Endodermal cell (in vitro differentiated cells): ENCODE results near the gene ASB1. TPM values are rescaled to one million over a fixed set of nuclear protein-coding genes. Genes with fewer than 3 reads are reported as not detected.

Experiments
- DNase-seq: peaks from one replicate; pipeline ENCODE4 v3.0.0-alpha.2; 2017
- H3K27ac ChIP-seq: 2 replicates; pipeline ENCODE4 v1.5.1; 2013; ENCODE audit warnings: mild to moderate bottlenecking, low read depth, low read length, moderate library complexity
- H3K27me3 ChIP-seq: 2 replicates; pipeline ENCODE4 v1.6.1; 2013; ENCODE audit warnings: mild to moderate bottlenecking, low read length, moderate library complexity; ENCODE audit not compliant: insufficient read depth, control insufficient read depth, poor library complexity, severe bottlenecking
- H3K36me3 ChIP-seq: 2 replicates; pipeline ENCODE4 v1.7.0; 2013; ENCODE audit warnings: mild to moderate bottlenecking, low read length, moderate library complexity; ENCODE audit not compliant: control insufficient read depth, insufficient read depth
- H3K4me1 ChIP-seq: one replicate; pipeline ENCODE4 v1.7.0; 2013; ENCODE audit warnings: low read length; ENCODE audit not compliant: control insufficient read depth, insufficient read depth
- H3K4me3 ChIP-seq: 2 replicates; pipeline ENCODE4 v1.5.1; 2013; ENCODE audit warnings: mild to moderate bottlenecking, low read length, moderate library complexity
- H3K9ac ChIP-seq: 2 replicates; pipeline ENCODE4 v1.6.1; 2013; ENCODE audit warnings: mild to moderate bottlenecking, low read length, moderate library complexity; ENCODE audit not compliant: poor library complexity, severe bottlenecking; ENCODE audit errors: extremely low read depth
- H3K9me3 ChIP-seq: 2 replicates; pipeline ENCODE4 v1.6.1; 2013; ENCODE audit warnings: mild to moderate bottlenecking, low read length, moderate library complexity; ENCODE audit not compliant: control insufficient read depth
- H3K27ac Mint-ChIP-seq: 2 replicates; pipeline ENCODE4 v1.8.0; 2020; ENCODE audit warnings: mixed read lengths
- H3K27me3 Mint-ChIP-seq: 2 replicates; pipeline ENCODE4 v1.8.0; 2021; ENCODE audit warnings: mild to moderate bottlenecking, mixed read lengths; ENCODE audit not compliant: insufficient read depth
- H3K36me3 Mint-ChIP-seq: 2 replicates; pipeline ENCODE4 v1.8.0; 2020; ENCODE audit warnings: low read depth, mixed read lengths
- H3K4me1 Mint-ChIP-seq: 2 replicates; pipeline ENCODE4 v1.8.0; 2020; ENCODE audit warnings: mixed read lengths
- H3K4me3 Mint-ChIP-seq: 2 replicates; pipeline ENCODE4 v1.8.0; 2020; ENCODE audit warnings: mild to moderate bottlenecking, moderate library complexity, mixed read lengths
- H3K9me3 Mint-ChIP-seq: 2 replicates; pipeline ENCODE4 v1.8.0; 2020; ENCODE audit warnings: mild to moderate bottlenecking, mixed read lengths
- CTCF ChIP-seq: fragments of 200-600 bp; sonication (generic); conservative IDR thresholded peaks from 2 replicates; pipeline ENCODE4 v1.5.0; 2021; ENCODE audit warnings: antibody characterized with exemption, mild to moderate bottlenecking
- WGBS, 2 experiments: methylation state at CpG; one replicate each; pipeline versions ENCODE4 v1.1.5 to v1.1.7; 2013; ENCODE audit warnings: missing lambda C conversion rate in 2 of 2, mixed read lengths in 1 of 2; ENCODE audit not compliant: insufficient coverage in 1 of 2, insufficient read length in 1 of 2; 5-methylcytosine and 5-hydroxymethylcytosine counted together
- total RNA-seq, 2 donors: library from RNA; stranded (reverse); fragmentation: NEBNext Ultra II Directional in 1 of 2; extraction: Animal tissue kit (Norgen Biotek cat#: 25700) in 1 of 2; gene quantifications; 2 replicates in 1 of 2; 3 replicates in 1 of 2; pipeline ENCODE4 v1.2.1, GENCODE V29; 2021

The ASB1 gene
- total RNA-seq, 2 donors from 2014 or later, result 39.0 to 39.6 TPM

GRCh38 chr2:238456970-238457926 lies 30.5 kb downstream of the ASB1 start:
- WGBS, 2 experiments, result 93 to 94% methylated on average over 4 to 10 of the region's 10 CpGs
- H3K36me3 Mint-ChIP-seq, result peaks cover 6% of the 10 kb centered on the region
- no peaks in the 10 kb centered on the region for H3K4me1 Mint-ChIP-seq
- no peaks in the 10 kb centered on the region for H3K27me3 ChIP-seq
- no peak for TF ChIP-seq CTCF
- H3K27me3 Mint-ChIP-seq, result peaks cover 7% of the 10 kb centered on the region
- H3K27ac ChIP-seq, result no peak overlapping the region
- no peak overlapping the region for H3K9ac ChIP-seq
- no peak overlapping the region for H3K27ac Mint-ChIP-seq
- no peak for DNase-seq
- H3K9me3 Mint-ChIP-seq, result no peaks in the 10 kb centered on the region
- H3K36me3 ChIP-seq, result peaks cover 7% of the 10 kb centered on the region
- H3K9me3 ChIP-seq, result no peaks in the 10 kb centered on the region
- no peak overlapping the region for H3K4me3 ChIP-seq
- no peaks in the 10 kb centered on the region for H3K4me1 ChIP-seq
- no peak overlapping the region for H3K4me3 Mint-ChIP-seq

GRCh38 chr2:238457927-238458324 lies 31.2 kb downstream of the ASB1 start:
- 87% methylated on average over 3 of the region's 3 CpGs; no CpG with 5 or more reads in 1 of the 2 experiments for whole genome bisulfite sequencing, 2 experiments
- Mint-ChIP-seq H3K4me3 (no peak overlapping the region), H3K4me1 (no peaks in the 10 kb centered on the region), H3K27me3 (peaks cover 7% of the 10 kb centered on the region), H3K27ac (no peak overlapping the region), H3K36me3 (no peaks in the 10 kb centered on the region), H3K9me3 (no peaks in the 10 kb centered on the region)
- H3K9me3 ChIP-seq, result no peaks in the 10 kb centered on the region
- no peak overlapping the region for H3K27ac ChIP-seq
- no peaks in the 10 kb centered on the region for H3K27me3 ChIP-seq
- no peak for TF ChIP-seq CTCF
- H3K9ac ChIP-seq, result no peak overlapping the region
- H3K4me3 ChIP-seq, result no peak overlapping the region
- no peaks in the 10 kb centered on the region for H3K36me3 ChIP-seq
- H3K4me1 ChIP-seq, result no peaks in the 10 kb centered on the region
- DNase-seq, result no peak

GRCh38 chr2:238458651-238459050 lies 31.9 kb downstream of the ASB1 start:
- Histone ChIP-seq H3K9ac (no peak overlapping the region), H3K36me3 (no peaks in the 10 kb centered on the region), H3K27me3 (no peaks in the 10 kb centered on the region), H3K27ac (no peak overlapping the region), H3K4me1 (no peaks in the 10 kb centered on the region), H3K4me3 (no peak overlapping the region), H3K9me3 (no peaks in the 10 kb centered on the region)
- no peak for TF ChIP-seq CTCF
- Mint-ChIP-seq H3K27me3 (peaks cover 7% of the 10 kb centered on the region), H3K36me3 (no peaks in the 10 kb centered on the region), H3K9me3 (no peaks in the 10 kb centered on the region), H3K27ac (no peak overlapping the region), H3K4me3 (no peak overlapping the region), H3K4me1 (no peaks in the 10 kb centered on the region)
- WGBS, 2 experiments, result 86 to 98% methylated on average over 7 to 12 of the region's 12 CpGs
- no peak for DNase-seq
